DMS153 treated with DMSO at 0.1 percent for 48 hours (cell line): ENCODE data around the gene BMPR2.
"Not testable (repeated sequence)": the region's sequence is repeated elsewhere in the genome, so short reads cannot be mapped to it uniquely, and the experiment has no call there.

ENCODE experiments used
- DNase-seq: peaks from one replicate; lab custom pipeline; 2025; ENCODE audit not compliant: unreplicated experiment; lab: John Stamatoyannopoulos, UW

The BMPR2 gene

GRCh38 chr2:202375609-202376408 is at the start of gene BMPR2:
TSS of gene BMPR2 (plus strand) at chr2:202376327. CDS start at chr2:202377475, 1,148 bp downstream.
- DNase-seq = peak; percentile 65

DNA sequence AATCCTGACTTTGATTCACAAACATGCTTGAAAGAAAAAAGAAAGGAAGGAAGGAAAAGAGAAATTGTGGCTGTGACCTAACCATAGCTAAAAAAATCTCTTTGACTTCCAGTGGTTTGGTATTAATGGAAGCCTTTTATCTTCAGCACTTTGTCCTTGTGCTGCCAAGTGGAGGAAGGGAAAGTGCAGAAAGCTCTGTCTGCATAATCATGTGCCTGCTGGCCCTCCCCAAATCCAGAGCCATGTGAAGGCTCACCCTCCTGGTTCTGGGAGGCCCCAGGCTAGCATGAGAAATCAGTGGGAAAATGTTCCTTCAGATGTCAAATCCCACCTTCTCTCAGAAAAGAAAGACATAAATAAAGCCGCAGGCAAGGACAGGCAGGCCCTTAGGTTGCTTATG is 48.3 kb upstream of the BMPR2 start:
- DNase-seq = no peak

GRCh38 chr2:202335791-202336467 is 40.2 kb upstream of the BMPR2 start:
- no peak for DNase-seq

GRCh38 chr2:202337151-202337550 is 39.0 kb upstream of the BMPR2 start:
- no peak for DNase-seq

- DNase-seq = no peak
Observed at GRCh38 chr2:202337706-202338346, 38.3 kb upstream of the BMPR2 start.

- peak; percentile 47 for DNase-seq
Observed at GRCh38 chr2:202339071-202339870, 36.9 kb upstream of the BMPR2 start.

DNA sequence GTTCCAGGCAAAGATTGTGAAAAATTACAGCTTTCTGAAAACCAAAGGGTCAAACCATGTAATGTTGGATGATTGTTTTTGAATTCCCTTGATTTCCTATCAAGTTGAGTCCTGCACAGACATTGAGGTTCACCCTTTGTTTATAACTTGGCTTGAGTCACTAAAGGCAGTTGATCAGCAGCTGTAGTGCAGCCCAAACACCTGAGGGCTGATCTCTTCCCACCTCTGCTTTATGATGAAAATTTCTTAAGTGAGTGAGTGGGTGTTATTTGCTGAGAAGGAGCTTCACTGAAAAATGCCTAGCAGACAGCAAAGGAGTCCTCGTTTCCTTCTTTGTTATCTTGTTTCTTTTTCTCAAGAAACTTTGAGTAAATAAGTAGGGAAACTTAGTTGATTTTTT is 31.9 kb upstream of the BMPR2 start:
- no peak for DNase-seq

DNA sequence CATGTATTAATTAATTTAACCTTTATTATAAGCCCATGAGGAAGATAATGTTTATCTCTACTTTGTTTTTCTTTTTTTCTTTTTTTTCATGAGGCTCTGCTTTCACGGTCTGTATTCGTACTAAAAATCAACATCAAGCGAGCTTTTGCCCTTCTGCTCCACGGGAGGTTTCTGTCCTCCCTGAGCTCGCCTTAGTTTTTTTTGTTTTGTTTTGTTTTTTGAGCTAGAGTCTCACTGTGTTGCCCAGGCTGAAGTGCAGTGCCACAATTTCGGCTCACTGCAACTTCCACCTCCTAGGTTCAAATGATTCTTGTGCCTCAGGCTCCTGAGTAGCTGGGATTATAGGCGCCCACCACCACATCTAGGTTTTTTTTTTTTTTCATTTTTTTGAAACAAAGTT is 29.9 kb upstream of the BMPR2 start:
- no peak for DNase-seq

- DNase-seq = no peak
Observed at GRCh38 chr2:202353430-202353829, 22.7 kb upstream of the BMPR2 start.

- no peak for DNase-seq
Observed at GRCh38 chr2:202355993-202356505, 20.1 kb upstream of the BMPR2 start.

DNA sequence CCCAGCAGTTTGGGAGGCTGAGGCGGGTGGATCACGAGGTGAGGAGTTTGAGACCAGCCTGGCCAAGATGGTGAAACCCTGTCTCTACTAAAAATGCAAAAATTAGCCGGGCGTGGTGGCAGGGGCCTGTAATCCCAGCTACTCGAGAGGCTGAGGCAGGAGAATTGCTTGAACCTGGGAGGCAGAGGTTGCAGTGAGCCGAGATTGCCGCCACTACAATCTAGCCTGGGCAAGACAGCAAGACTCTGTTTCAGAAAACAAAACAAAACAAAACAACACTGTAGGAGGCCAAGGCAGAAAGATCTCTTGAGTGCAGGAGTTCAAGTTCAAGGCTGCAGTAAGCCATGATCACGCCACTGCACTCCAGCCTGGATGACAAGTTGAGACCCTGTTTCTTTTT is 17.2 kb upstream of the BMPR2 start:
- DNase-seq = not testable (repeated sequence)

DNA sequence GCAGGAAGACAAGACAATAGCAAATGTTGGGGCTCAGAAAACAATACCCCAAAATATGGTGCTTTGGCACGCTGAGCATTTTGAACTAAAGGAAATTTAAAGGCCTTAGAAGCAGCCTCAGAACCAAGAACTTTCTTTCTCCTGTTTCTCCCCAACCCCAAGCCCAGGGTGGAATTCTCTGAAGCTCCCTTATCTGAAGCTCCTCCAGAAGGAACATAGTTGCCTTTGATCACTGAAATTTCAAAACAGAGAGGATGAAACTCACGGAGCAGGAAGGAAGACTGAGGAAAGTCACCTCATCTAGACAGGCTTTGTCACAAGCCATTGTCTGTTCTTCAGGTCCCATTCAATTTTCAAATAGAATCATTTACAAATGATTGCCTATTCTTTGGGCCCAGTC is 15.5 kb upstream of the BMPR2 start:
- no peak for DNase-seq

DNA sequence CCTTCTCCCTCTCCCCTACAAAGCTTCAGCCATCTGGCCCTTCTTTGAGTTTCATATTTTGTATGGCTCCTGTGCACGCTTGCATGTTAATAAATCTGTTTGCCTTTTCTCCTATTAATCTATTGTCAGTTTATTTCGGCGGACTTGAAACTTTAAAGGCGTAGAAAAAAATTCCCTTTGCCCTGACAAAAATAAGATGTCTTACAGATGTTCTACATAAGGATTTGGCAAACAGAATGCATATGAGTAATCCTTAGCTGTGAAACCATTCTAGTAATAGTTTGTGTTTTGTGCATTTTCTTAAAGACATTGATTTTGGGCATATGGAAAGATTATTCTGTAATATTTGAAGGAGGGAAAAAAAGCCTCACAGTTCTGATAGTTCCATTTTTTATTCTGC is 15.0 kb upstream of the BMPR2 start:
- DNase-seq = no peak

DNA sequence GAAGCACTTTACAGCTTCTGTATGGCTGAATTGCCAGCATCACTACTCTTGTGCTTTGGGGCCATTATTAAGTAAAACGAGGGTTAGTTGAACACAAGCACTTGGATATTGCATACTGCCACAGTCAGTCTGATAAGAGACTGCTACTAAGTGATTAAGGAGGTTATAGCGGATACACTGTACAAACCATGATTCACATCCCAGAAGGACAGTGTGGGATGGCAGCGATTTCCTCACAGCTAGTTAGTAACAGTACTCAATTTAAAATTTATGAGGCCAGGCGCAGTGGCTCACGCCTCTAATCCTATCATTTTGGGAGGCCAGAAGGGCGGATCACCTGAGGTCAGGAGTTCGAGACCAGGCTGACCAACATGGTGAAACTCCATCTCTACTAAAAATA is 2.6 kb upstream of the BMPR2 start:
- no peak for DNase-seq

DNA sequence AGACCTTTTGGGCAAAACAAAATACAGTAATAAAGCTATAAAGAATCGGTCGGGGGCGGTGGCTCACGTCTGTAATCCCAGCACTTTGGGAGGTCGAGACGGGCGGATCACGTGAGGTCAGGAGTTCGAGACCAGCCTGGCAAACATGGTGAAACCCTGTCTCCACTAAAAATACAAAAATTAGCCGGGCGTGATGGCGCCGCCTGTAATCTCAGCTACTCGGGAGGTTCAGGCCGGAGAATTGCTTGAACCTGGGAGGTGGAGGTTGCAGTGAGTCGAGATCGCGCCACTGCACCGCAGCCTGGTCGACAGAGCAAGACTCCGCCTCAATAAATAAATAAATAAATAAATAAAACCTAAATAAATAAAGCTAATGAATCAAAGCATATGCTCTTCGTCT is 1.7 kb upstream of the BMPR2 start:
- DNase-seq = not testable (repeated sequence)

DNA sequence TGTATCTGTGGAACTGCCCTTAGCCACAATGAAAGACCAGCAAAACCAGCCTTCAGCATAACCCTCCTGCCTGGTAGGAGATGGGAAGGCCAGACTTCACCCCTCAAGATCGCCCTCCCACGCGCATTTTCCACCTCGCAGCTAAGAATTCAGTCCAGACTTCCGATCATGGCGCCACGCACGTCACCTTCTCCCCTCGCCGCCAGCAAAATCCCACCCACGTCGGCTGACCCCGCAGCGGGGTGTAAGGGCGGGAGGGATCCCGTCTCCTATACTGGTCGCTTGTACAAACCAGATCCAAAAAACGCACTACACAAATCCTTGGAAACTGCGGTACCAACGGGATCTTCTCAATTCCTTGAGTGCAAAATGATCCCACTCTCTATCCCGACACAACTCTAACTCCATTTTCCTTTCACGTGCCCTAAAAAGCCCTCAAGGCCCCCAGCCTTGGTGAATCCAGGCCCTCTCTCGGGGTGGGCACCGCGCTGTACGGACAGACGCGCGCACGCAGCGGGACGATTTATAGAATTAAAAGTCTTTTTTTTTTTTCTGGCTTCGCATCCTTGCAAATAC is 1.0 kb upstream of the BMPR2 start:
- DNase-seq = no peak

- DNase-seq = no peak
Observed at GRCh38 chr2:202376460-202377206, 506 bp downstream of the BMPR2 start.

- no peak for DNase-seq
Observed at GRCh38 chr2:202377207-202377761, 1.2 kb downstream of the BMPR2 start.

GRCh38 chr2:202378001-202378400 is 1.9 kb downstream of the BMPR2 start:
- peak; percentile 22 for DNase-seq
